ENCODE measurements around the gene UGT1A8.

UGT1A8 gene

GRCh38 chr2:233801357-233802131, 184.1 kb downstream of the UGT1A8 start:
- DNase-seq (ENCODE audit: low spot score): peak; percentile 3

- DNase-seq (ENCODE audit: low spot score): no peak
Measured at GRCh38 chr2:233802132-233802815, 184.8 kb downstream of the UGT1A8 start.

- DNase-seq (ENCODE audit: low spot score): no peak
Measured at GRCh38 chr2:233803292-233803911, 186.0 kb downstream of the UGT1A8 start.

GRCh38 chr2:233803994-233804393, 186.6 kb downstream of the UGT1A8 start:
- DNase-seq (ENCODE audit: low spot score): no peak

- no peak for DNase-seq (ENCODE audit: low spot score)
Measured at GRCh38 chr2:233807215-233807865, 189.9 kb downstream of the UGT1A8 start.

- DNase-seq (ENCODE audit: low spot score): no peak
Measured at GRCh38 chr2:233807966-233808935, 190.8 kb downstream of the UGT1A8 start.

- no peak for DNase-seq (ENCODE audit: low spot score)
Measured at GRCh38 chr2:233810385-233810784, 193.0 kb downstream of the UGT1A8 start.

- DNase-seq (ENCODE audit: low spot score): no peak
Measured at GRCh38 chr2:233811087-233811486, 193.7 kb downstream of the UGT1A8 start.

- no peak for DNase-seq (ENCODE audit: low spot score)
Measured at GRCh38 chr2:233811732-233812131, 194.3 kb downstream of the UGT1A8 start.

- DNase-seq (ENCODE audit: low spot score): no peak
Measured at GRCh38 chr2:233813236-233814055, 196.0 kb downstream of the UGT1A8 start.

- no peak for DNase-seq (ENCODE audit: low spot score)
Measured at GRCh38 chr2:233814056-233814835, 196.8 kb downstream of the UGT1A8 start.

- no peak for DNase-seq (ENCODE audit: low spot score)
Measured at GRCh38 chr2:233815861-233816260, 198.4 kb downstream of the UGT1A8 start.

GRCh38 chr2:233816334-233816733, 198.9 kb downstream of the UGT1A8 start:
- no peak for DNase-seq (ENCODE audit: low spot score)

GRCh38 chr2:233816771-233817170, 199.3 kb downstream of the UGT1A8 start:
- no peak for DNase-seq (ENCODE audit: low spot score)

- DNase-seq (ENCODE audit: low spot score): no peak
Measured at GRCh38 chr2:233817361-233817911, 200.0 kb downstream of the UGT1A8 start.

- DNase-seq (ENCODE audit: low spot score): no peak
Measured at GRCh38 chr2:233817995-233818638, 200.7 kb downstream of the UGT1A8 start.

- DNase-seq (ENCODE audit: low spot score): no peak
Measured at GRCh38 chr2:233818639-233819621, 201.5 kb downstream of the UGT1A8 start.
